Ovary (tissue), 9 donors: ENCODE data around the gene PTPRN2. TPM values are rescaled to one million over a fixed set of nuclear protein-coding genes. Genes with fewer than 3 reads are reported as not detected.

ENCODE experiments used
- DNase-seq, 5 donors: peaks; one replicate each; pipeline ENCODE4 v3.0.0-alpha.2; 2019 to 2020
- H3K27ac ChIP-seq, 2 donors: fragments of 200-600 bp; one replicate each; pipeline versions ENCODE4 v1.5.1 to v1.8.0; 2019 to 2022
- H3K27me3 ChIP-seq: fragments of 200-600 bp; one replicate; pipeline ENCODE4 v1.8.0; 2022
- H3K36me3 ChIP-seq: fragments of 200-600 bp; sonication (generic); one replicate; pipeline ENCODE4 v1.5.1; 2019
- H3K4me1 ChIP-seq: one replicate; pipeline ENCODE4 v1.8.1; 2013; ENCODE audit warnings: mild to moderate bottlenecking, moderate library complexity; ENCODE audit not compliant: insufficient read depth
- H3K4me3 ChIP-seq: fragments of 200-600 bp; sonication (generic); one replicate; pipeline ENCODE4 v1.5.1; 2017
- H3K9me3 ChIP-seq, 2 donors: fragments of 200-600 bp in 1 of 2; sonication (generic) in 1 of 2; one replicate each; pipeline versions ENCODE4 v1.5.1 to v1.8.1; 2013 to 2019; ENCODE audit warnings: mild to moderate bottlenecking in 1 of 2, moderate library complexity in 1 of 2
- EP300 ChIP-seq: sonication (generic); formaldehyde crosslinking; IDR thresholded peaks from one replicate; pipeline ENCODE4 v1.6.1; 2017; ENCODE audit warnings: antibody characterized with exemption
- POLR2A ChIP-seq: fragments of 450-650 bp; IDR thresholded peaks from one replicate; pipeline ENCODE4 v1.6.1; 2017; ENCODE audit warnings: antibody characterized with exemption, mild to moderate bottlenecking, moderate library complexity
- WGBS, 3 donors: extraction: QIAGEN DNeasy Blood & Tissue Kit in 1 of 3; methylation state at CpG; one replicate each; pipeline versions ENCODE4 v1.1.5 to v1.1.7; 2013 to 2017; 5-methylcytosine and 5-hydroxymethylcytosine counted together
- intact Hi-C, 4 donors: fragments of 100-400 bp; cut with DNase I; formaldehyde crosslinking; loops; one replicate each; pipeline versions ENCODE4 v1.11.0 to v1.15.1; 2022 to 2023
- polyA plus RNA-seq, 2 donors: library from polyadenylated mRNA; stranded (reverse); fragments of 200-250 nt in 1 of 2; fragments of 350-450 nt in 1 of 2; fragmentation: Illumina TruSeq in 1 of 2; extraction: RNeasy Lipid Tissue Mini Kit (QIAGEN cat#74804) in 1 of 2; gene quantifications; one replicate each; pipeline ENCODE4 v1.2.3, GENCODE V29; 2013 to 2014
- total RNA-seq, 7 donors: library from RNA; depleted of rRNA in 2 of 7; stranded (reverse); fragments of >200 nt in 2 of 7; fragmentation: NEBNext Ultra II Directional in 3 of 7; extraction: Animal tissue kit (Norgen Biotek cat#: 25700) in 3 of 7; gene quantifications; one replicate each; pipeline versions ENCODE4 v1.1.0 to v1.2.4, GENCODE V29; 2016 to 2023
- TF ChIP-seq, protein P1 (sequence below), 3 donors: fragments of 450-650 bp in 2 of 3; fragments of 200-600 bp in 1 of 3; IDR thresholded peaks; one replicate each; pipeline versions ENCODE4 v1.5.1 to v1.8.0; 2016 to 2022; ENCODE audit warnings: antibody characterized with exemption in 3 of 3, mild to moderate bottlenecking in 1 of 3
- donor health status: DM: no; HTN: no; CAD: no; lungs with moderate emphysema.
- donor health status: DM: no; HTN: no; CAD: no.
- donor health status: Bipolar disorder and iron deficiency.
- donor health status: DM: yes; HTN: yes; CAD: no.
- donor health status: DM: no; HTN: no; CAD: no.
- donor health status: DM: yes; HTN: yes; CAD: no.

The PTPRN2 gene
- total and polyA plus RNA-seq, 9 donors: 3.5 to 11.1 (median 5.9) TPM

DNA sequence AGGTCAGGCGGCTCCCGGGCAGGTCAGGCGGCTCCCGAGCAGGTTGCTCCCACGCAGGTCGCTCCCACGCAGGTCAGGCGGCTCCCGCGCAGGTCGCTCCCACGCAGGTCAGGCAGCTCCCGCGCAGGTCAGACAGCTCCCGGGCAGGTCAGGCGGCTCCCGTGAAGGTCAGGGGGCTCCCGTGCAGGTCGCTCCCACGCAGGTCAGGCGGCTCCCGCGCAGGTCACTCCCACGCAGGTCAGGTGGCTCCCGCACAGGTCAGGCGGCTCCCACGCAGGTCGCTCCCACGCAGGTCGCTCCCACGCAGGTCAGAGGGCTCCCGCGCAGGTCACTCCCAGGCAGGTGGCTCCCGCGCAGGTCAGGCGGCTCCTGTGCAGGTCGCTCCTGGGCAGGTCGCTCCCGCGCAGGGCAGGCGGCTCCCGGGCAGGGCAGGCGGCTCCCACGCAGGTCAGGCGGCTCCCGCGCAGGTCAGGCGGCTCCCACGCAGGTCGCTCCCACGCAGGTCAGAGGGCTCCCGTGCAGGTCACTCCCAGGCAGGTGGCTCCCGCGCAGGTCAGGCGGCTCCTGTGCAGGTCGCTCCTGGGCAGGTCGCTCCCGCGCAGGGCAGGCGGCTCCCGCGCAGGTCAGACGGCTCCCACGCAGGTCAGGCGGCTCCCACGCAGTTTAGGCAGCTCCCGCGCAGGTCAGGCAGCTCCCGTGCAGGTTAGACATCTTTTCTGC lies 30.7 kb downstream of the PTPRN2 start:
- Histone ChIP-seq H3K4me3 (no peak overlapping the region), H3K36me3 (no peaks in the 10 kb centered on the region), H3K27me3 (no peaks in the 10 kb centered on the region), H3K27ac (no peak overlapping the region), H3K9me3 (no peaks in the 10 kb centered on the region), H3K4me1 (no peaks in the 10 kb centered on the region)
- DNase-seq: no peak
- no peak for TF ChIP-seq POLR2A
- TF ChIP-seq, protein P1, sequence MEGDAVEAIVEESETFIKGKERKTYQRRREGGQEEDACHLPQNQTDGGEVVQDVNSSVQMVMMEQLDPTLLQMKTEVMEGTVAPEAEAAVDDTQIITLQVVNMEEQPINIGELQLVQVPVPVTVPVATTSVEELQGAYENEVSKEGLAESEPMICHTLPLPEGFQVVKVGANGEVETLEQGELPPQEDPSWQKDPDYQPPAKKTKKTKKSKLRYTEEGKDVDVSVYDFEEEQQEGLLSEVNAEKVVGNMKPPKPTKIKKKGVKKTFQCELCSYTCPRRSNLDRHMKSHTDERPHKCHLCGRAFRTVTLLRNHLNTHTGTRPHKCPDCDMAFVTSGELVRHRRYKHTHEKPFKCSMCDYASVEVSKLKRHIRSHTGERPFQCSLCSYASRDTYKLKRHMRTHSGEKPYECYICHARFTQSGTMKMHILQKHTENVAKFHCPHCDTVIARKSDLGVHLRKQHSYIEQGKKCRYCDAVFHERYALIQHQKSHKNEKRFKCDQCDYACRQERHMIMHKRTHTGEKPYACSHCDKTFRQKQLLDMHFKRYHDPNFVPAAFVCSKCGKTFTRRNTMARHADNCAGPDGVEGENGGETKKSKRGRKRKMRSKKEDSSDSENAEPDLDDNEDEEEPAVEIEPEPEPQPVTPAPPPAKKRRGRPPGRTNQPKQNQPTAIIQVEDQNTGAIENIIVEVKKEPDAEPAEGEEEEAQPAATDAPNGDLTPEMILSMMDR (IDR thresholded peaks at IDR 0.05): no peak
- no peak for TF ChIP-seq EP300
- WGBS, 3 donors: 92 to 93% (median 93%) methylated on average over 67 to 69 of the region's 69 CpGs
- intact Hi-C loops: no loop called here

DNA sequence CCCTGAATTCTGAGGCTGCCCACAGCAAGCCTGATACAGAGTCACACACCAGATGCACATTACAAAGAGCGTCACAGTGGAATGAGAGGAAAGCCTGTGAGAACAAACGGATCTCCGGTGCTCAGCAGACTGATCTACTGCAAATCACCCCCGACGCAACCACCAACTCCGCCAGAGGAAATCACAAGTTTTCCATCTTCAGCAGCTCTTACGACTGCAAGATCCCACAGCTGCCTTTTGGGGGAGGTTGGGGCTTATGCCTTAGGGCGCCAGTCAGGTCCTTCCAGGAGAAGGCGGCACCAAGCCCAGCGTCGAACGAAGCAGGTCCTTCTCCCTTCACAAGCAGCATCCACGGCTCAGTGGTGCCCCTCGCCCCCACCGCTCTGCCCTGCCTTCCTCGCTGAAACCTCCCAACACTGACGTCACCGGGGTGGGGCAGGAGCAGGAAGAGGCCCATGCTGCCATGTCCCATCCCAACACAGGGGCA lies 32.5 kb downstream of the PTPRN2 start:
- WGBS, 3 donors: 88 to 91% (median 88%) methylated on average over 18 of the region's 18 CpGs
- H3K27me3 ChIP-seq: no peaks in the 10 kb centered on the region
- H3K9me3 ChIP-seq: no peaks in the 10 kb centered on the region
- H3K4me1 ChIP-seq: no peaks in the 10 kb centered on the region
- H3K27ac ChIP-seq: no peak overlapping the region
- no peaks in the 10 kb centered on the region for H3K36me3 ChIP-seq
- intact Hi-C loops: no loop called here
- H3K4me3 ChIP-seq: no peak overlapping the region
- no peak for DNase-seq
- TF ChIP-seq EP300 (no peak), POLR2A (no peak)
- TF ChIP-seq, protein P1 (IDR thresholded peaks at IDR 0.05): no peak

DNA sequence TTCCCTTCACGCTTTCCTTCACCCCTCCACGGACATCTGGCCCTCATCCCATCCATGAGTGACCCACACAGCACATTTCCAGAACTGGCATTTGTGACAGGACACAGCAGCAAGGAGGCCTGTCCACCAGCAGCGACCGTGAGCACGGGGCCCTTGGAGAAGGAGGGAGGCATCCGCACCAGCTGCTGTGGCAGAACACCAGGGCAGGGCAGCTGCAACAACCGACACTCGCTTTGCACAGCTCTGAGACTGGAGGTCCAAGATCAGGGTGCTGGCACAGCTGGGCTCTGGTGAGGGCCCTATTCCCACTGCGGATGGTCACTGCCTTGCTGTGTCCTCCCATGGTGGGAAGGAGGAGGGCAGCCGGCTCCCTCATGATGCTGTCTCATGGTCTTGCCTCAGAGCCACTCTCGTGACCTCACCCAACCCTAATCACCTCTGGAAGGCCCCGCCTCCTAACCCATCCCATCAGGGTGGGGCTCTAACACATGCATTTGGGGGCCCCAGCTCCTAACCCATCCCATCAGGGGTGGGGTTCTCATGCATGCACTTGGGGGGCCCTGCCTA lies 36.7 kb downstream of the PTPRN2 start:
- TF ChIP-seq, protein P1 (IDR thresholded peaks at IDR 0.05): no peak
- TF ChIP-seq POLR2A (no peak), EP300 (no peak)
- WGBS, 3 donors: 79 to 87% (median 80%) methylated on average over 12 of the region's 12 CpGs

DNA sequence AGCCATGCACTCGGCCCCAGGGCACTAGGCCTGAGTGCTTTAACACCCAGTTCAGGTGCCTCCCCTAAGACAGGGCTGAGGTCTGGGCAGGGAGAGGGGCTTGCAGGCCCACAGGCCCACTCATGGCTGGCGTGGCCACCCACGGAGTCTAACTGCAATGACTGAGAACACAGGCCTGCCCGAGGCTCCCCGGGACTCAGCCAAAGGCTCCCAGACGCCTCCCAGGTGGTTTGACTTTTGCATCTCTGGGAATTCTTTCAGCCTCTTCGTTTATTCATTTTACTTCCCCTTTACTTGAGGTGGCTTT lies 37.3 kb downstream of the PTPRN2 start:
- peaks cover 2% of the 10 kb centered on the region for H3K4me1 ChIP-seq
- H3K27me3 ChIP-seq: no peaks in the 10 kb centered on the region
- 66 to 71% (median 67%) methylated on average over 7 of the region's 7 CpGs for WGBS, 3 donors
- TF ChIP-seq, protein P1 (IDR thresholded peaks at IDR 0.05): no peak
- no peak for TF ChIP-seq EP300
- TF ChIP-seq POLR2A: no peak
- no peaks in the 10 kb centered on the region for H3K36me3 ChIP-seq
- H3K9me3 ChIP-seq: no peaks in the 10 kb centered on the region
- H3K4me3 ChIP-seq: no peak overlapping the region
- intact Hi-C loops: no loop called here
- no peak for DNase-seq
- no peak overlapping the region for H3K27ac ChIP-seq

More for the DNA sequence above, 36.7 kb downstream of the PTPRN2 start:
- H3K4me1 ChIP-seq: peaks cover 2% of the 10 kb centered on the region
- H3K9me3 ChIP-seq: no peaks in the 10 kb centered on the region
- H3K4me3 ChIP-seq: no peak overlapping the region
- H3K36me3 ChIP-seq: no peaks in the 10 kb centered on the region
- no peak for DNase-seq
- no peak overlapping the region for H3K27ac ChIP-seq
- intact Hi-C loops: no loop called here
- H3K27me3 ChIP-seq: no peaks in the 10 kb centered on the region
